ENCODE results near the gene ATP9A.
"Not testable (repeated sequence)": the region's sequence is repeated elsewhere in the genome, so short reads cannot be mapped to it uniquely, and the experiment has no call there.

Gene ATP9A

DNA sequence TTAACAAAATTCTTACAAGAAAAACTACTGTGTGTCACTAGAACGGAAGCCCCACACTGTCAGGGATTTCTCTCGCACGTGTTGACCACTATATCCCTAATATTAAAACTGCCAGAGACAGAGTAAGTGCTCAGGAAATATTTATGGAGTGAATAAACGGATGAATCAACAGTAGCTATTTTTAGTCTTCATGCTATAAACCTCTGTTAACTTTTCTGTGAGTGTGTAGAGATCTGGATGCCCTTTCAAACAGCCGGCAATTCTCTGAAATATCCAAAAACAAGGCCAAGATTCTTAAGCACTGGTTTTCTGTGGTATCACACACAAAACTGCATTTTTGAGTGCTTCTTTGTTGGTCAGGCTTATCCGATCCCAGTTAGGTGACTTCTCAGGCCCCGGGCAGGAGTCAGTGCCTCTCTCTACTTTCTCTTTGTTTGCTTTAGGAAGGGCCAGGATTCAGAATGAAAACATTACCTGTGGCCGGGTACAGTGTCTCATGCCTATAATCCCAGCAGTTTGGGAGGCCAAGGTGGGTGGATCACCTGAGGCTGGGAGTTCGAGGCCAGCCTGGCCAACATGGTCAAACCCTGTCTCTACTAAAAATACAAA is 15.7 kb downstream of the ATP9A start:
- no peak for DNase-seq

- no peak for DNase-seq
These were observed 17.3 kb downstream of the ATP9A start for GRCh38 chr20:51750770-51751388.

DNA sequence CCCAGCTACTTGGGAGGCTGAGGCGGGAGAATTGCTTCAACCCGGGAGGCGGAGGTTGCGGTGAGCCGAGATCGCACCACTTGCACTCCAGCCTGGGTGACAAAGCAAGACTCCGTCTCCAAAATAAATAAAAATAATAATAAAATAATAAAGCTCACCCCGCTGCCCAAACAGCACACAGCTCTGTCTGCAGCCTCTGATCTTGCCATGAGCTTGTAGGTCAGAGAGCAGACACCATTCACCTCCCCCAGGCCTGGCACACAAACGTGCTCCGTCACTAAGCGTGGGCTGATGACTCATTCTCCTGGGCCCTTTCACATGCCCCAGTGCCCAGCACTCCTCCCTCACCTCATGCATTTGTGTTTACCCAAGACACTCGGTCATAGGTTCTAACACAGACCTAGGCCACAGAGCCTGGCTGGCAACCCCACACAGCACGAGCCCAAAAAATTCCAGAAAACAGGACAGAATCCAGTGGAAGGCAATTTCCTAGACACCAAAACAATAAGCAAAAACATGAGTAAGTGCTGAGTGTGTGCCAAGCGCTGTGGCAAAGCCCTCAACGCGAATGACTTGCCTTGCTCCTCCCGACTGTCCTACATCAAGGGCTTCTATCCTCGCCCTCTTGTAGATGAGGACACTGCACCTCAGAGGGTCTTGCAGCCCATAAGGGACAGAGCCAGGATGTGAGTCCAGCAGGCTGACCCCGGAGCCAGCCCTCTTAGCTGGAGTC is 18.0 kb downstream of the ATP9A start:
- peak; percentile 77 to 92 for DNase-seq

DNA sequence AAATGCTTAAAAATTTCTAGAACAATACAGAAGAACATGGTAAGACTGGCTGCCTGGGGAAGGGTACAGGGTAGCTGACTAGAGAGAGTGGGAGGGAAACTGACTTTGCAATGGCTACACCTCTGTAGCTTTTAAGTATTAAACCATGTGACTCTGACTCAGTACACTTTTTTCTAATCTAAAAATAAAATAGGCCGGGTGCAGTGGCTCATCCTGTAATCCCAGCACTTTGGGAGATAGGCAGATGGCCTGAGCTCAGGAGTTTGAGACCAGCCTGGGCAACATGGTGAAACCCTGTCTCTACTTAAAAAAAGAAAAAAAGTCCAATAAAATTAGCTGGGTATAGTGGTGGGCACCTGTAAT is 18.5 kb downstream of the ATP9A start:
- DNase-seq, result no peak

- no peak for DNase-seq
These were observed 20.8 kb downstream of the ATP9A start for GRCh38 chr20:51747182-51747911.

DNA sequence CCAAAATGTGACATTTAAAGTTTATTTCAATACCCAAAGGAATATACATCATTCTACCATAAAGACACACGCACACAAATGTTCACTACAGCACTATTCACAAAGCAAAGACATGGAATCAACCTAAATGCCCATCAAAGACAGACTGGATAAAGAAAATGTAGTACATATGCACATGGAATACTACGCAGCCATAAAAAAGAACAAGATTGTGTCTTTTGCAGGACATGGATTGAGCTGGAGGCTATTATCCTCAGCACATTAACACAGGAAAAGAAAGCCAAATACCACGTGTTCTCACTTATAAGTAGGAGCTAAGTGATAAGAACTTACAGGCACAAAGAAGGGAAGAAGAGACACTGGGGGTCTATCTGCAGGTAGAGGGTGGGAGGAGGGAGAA is 22.4 kb downstream of the ATP9A start:
- no peak for DNase-seq

- DNase-seq, result no peak
These were observed 27.4 kb downstream of the ATP9A start for GRCh38 chr20:51740838-51741237.

- DNase-seq, result not testable (repeated sequence)
These were observed 27.9 kb downstream of the ATP9A start for GRCh38 chr20:51740308-51740707.

DNA sequence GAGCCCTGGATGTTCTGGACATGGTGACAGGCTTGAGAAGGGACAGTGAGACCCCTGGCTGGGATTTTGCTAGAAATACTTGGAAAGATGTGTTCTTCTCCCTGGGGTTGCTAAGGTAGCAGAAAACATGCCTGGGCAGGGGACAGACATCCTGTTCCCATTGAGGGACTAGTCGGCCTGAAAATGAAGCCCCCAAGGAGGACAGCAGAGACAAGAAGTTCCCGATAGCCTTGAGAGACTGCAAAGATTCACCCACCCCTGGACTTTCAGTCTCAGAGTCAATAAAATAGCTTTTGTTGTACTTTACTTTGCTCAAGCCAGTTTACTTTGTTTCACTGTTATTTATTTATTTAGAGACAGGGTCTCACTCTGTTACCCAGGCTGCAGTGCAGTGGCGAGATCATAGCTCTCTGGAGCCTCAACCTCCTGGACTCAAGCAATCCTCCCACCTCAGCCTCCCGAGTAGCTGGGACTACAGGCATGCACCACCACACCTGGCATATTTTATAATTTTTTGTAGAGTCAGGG is 28.4 kb downstream of the ATP9A start:
- no peak for DNase-seq

DNA sequence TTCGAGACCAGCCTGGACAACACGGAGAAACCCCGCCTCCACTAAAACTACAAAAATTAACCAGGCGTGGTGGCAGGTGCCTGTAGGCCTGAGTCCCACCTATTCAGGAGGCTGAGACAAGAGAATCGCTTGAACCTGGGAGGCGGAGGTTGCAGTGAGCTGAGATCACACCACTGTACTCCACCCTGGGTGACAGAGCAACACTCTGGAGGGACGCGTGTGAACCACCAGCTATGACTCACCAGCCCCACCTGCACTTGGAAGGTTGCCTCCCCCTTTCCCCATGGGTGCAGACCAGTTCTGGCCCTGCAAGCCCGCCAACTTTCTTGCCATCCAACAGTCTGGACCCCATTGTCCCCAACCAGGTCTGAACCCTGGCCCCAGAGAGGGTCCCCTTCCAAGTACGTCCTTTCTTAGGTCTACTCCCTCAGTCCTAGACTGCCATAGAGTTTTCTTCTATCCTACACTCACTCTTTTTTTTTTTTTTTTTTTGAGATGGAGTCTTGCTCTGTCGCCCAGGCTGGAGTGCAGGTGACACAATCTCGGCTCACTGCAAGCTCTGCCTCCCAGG is 29.2 kb downstream of the ATP9A start:
- DNase-seq, result no peak

DNA sequence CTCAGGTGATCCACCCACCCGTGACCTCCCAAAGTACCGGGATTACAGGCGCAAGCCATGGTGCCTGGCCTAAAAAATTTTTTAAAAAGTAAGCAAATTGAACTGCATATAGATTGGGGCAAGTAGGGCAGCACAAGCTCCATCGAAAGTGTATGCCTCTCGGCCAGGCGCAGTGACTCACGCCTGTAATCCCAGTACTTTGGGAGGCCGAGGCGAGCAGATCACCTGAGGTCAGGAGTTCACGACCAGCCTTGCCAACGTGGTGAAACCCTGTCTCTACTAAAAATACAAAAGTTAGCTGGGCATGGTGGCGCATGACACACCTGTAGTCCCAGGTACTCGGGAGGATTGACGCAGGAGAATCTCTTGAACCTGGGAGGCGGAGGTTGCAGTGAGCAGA is 29.9 kb downstream of the ATP9A start:
- not testable (repeated sequence) for DNase-seq

GRCh38 chr20:51736947-51737346 is 31.2 kb downstream of the ATP9A start:
- DNase-seq, result no peak

DNA sequence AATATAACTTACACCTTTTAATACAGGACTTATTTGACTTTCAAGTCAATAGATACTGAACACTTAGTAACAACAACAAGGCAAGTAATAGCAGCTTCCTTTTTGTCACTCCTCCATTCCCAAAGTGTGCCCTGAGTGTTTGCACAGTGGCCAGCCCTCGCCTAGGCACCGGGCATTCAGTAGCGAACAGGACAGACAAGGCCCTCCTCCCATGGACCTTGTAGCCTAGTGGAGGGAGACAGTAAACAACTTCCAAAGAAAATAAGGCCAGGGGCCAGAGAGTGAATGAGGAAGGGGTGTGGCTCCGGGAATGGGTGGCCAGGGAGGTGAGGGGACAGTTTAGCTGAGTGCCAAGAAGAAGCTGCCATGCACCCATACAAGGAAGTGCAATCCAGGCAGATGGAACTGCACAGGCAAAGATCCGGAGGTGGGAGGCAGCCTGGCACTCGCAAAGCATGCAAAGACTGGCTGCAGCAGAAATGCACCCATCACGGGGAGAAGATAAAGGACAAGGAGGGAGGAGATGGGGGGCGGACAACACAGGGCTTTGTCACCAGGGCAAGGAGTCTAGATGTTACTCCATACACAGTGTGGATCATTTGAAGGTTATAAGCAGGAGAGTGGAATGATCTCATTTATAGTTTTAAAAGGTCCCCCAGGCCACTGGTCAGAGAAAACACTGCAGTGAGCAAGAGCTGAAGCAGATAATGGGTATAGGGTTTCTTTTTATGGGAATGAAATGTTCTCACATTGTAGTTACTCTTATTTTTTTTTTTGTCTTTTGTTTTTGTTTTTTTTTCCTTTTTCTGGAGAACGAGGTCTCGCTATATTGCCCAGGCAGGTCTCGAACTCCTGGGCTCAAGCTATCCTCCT is 32.2 kb downstream of the ATP9A start:
- DNase-seq, result no peak

DNA sequence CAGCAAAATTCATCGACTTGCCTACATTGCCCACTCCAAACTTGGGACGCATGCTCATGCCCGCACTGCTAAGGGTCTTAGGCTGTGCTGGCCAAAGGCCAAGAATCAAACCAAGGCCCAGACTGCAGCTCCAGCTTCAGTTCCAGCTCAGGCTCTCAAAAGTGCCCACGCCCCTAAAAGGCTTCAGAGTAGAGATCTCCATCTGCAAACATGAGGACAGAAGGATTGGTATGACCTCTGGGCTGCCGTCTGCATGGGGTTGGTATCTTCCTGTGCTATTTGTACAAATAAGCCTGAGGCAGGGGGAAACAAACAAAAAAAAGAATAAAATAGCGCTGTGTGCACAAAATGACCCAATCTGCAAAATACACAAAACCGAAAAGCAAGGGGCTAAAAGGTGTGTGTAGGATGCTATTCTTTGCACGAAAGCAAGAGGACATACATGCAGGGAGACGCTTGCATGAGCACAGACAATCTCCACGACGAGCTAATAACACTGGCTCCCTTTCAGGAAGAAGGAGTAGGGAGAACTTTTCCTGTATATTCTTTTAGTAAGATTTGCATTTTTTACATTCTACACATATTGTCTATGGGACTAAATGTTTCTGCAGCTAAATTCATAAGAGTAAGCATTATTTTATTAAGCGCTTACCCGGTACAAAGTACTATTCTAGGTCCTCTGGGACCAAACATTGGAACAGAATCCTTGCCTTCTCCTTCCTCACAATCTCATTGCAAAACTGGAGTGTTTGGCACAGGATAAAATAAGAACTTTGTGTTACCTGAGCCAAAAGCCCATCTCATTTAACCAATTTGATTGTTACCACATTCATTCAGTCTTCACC is 33.1 kb downstream of the ATP9A start:
- no peak for DNase-seq

GRCh38 chr20:51733070-51733469 is 35.1 kb downstream of the ATP9A start:
- DNase-seq, result no peak

- DNase-seq, result no peak
These were observed 35.9 kb downstream of the ATP9A start for GRCh38 chr20:51732096-51732791.

DNA sequence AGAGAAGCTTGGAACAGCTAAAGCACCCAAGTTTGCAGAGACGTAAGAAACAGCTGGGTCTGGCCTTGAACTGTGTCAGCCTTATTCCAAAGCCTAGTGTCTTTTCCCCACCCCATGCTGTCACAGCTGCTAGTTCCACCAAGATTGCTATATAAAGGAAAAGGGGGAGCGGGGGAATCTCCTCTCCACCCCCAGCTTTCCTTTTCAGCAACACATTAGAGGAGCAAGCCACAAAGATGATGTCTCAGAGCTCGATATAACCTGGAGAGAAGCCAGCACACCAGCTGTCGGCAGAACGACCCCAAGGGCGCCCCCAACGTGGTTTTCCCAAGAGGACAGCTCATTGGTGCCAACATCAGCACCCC is 36.5 kb downstream of the ATP9A start:
- DNase-seq, result no peak

DNA sequence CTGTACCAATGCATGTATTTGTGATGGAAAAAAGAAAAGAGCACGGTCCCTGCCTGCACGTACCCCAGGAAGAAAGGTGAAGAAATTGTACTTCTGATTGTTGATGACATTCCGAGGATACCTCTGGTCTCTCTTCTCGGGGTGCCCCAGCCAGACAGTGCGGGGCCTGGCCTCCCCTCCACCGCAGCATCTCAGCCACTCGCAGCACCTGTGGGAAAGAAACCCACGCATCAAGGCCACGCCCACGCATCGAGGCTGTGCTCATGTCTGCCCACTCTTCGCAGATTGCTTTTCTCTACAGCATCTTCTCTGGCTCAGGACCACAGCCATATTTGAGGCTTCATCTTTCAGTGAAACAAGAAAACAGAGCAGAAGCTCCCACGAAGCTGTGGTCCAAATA is 38.4 kb downstream of the ATP9A start:
- DNase-seq, result no peak

DNA sequence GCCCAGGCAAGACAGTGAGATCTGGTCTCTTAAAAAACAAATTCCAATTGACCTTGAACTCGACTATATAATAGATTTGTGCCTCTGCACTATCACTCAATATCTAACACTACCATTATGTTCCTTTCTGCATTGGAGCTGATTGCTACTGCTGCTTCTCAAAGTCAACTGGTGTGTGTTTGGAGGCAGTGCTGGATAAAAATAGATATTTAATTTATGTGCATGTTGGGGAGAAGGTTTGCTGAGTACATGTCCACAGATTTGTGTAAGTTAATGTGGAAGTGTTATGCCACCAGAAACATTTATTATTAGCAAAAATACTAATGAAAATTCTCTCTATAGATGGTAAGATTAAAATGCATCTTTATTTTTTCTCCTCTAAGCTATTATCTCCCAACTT is 39.5 kb downstream of the ATP9A start:
- no peak for DNase-seq

- no peak for DNase-seq
These were observed 40.3 kb downstream of the ATP9A start for GRCh38 chr20:51727872-51728271.
